Epithelial cell of proximal tubule (primary cell): ENCODE measurements around the gene CHCHD10. TPM values are rescaled to one million over a fixed set of nuclear protein-coding genes. Genes with fewer than 3 reads are reported as not detected.

Experiments used
- DNase-seq: peaks from one replicate; pipeline ENCODE4 v3.0.0-alpha.2; 2011; ENCODE audit warnings: low read depth
- H3K4me3 ChIP-seq: 2 replicates; pipeline ENCODE4 v1.5.1; 2011; ENCODE audit warnings: low read depth, mild to moderate bottlenecking, low read length
- total RNA-seq: library from RNA; depleted of rRNA; stranded (reverse); fragments of >200 nt; gene quantifications from 2 replicates; pipeline ENCODE4 v1.2.3, GENCODE V29; 2015
- TF ChIP-seq, protein P1 (sequence below): conservative IDR thresholded peaks from 2 replicates; pipeline ENCODE4 v1.5.1; 2012; ENCODE audit warnings: low read depth, mild to moderate bottlenecking, low read length

Gene CHCHD10
- total RNA-seq, 1 donor from 2014 or later, result 37.1 TPM

DNA sequence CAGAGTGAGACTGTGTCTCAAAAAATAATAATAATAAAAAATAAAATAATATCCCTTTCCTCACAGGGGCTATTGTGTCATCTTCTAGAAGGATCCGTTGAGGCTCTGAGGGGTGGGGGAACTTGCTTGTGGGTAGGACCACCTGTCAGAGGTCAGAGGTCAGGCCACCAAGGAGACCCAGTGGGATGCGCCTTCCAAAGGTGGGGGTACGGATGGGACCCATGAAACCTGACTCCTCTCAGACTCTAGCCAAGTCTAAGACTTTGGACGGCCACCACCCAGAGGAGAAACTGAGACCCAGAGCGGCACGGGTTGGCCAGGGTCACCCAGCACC is 4.5 kb upstream of the CHCHD10 start:
- H3K4me3 ChIP-seq, result peak overlapping the region; percentile 42
- no peak for DNase-seq
- TF ChIP-seq, protein P1, sequence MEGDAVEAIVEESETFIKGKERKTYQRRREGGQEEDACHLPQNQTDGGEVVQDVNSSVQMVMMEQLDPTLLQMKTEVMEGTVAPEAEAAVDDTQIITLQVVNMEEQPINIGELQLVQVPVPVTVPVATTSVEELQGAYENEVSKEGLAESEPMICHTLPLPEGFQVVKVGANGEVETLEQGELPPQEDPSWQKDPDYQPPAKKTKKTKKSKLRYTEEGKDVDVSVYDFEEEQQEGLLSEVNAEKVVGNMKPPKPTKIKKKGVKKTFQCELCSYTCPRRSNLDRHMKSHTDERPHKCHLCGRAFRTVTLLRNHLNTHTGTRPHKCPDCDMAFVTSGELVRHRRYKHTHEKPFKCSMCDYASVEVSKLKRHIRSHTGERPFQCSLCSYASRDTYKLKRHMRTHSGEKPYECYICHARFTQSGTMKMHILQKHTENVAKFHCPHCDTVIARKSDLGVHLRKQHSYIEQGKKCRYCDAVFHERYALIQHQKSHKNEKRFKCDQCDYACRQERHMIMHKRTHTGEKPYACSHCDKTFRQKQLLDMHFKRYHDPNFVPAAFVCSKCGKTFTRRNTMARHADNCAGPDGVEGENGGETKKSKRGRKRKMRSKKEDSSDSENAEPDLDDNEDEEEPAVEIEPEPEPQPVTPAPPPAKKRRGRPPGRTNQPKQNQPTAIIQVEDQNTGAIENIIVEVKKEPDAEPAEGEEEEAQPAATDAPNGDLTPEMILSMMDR, result no peak

DNA sequence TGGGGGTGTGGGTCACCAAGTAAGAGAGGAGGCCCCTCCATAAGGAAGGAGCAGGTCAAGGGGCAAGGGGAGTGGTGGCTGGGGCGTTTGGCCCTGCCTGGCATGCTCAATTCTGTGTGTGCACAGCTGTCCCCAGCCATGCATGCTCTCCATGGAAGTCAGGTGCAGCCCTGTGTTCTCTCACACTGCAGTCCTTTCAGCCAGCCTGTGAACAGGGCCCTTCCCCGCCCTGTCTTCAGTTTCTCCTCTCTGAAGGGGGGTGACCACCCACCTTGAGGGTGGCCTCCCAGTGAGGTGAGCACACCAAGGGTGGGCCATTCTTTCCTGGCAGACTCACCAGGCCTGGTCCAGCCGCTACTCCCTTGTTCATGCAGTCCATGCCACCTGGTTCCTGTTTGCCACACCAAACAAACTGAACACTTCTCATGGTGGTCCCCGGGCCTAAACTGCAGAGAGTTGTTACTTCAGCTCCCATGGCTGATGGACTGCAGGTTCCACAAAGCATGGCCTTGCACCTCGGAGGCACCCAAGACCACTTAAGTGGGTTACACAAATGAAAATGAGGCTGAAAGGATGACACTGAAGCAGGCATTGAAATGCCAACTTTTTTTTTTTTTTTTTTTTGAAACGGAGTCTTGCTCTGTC is 1.7 kb upstream of the CHCHD10 start:
- H3K4me3 ChIP-seq, result no peak overlapping the region
- no peak for DNase-seq
- TF ChIP-seq, protein P1, result no peak

DNA sequence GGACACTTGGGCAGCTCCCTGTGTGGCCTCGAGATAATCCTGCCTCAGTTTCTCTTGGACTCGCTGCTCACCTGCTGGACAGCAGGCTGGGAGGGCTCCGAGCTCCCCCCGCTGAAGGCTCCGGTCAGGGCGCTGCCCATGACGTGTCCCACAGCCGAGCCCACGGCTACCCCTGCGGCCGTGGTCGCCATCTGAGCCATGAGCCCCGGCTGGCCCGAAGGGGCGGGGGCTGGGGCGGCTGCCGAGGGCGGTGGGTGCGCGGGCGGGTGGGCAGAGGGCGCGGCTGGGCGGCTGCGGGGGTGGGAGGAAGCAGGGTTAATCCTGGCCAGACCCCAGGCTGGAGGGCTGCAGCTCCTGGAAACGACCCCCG is 484 bp downstream of the CHCHD10 start:
- TF ChIP-seq, protein P1, result no peak
- no peak for DNase-seq
- H3K4me3 ChIP-seq, result peak overlapping the region; percentile 78

DNA sequence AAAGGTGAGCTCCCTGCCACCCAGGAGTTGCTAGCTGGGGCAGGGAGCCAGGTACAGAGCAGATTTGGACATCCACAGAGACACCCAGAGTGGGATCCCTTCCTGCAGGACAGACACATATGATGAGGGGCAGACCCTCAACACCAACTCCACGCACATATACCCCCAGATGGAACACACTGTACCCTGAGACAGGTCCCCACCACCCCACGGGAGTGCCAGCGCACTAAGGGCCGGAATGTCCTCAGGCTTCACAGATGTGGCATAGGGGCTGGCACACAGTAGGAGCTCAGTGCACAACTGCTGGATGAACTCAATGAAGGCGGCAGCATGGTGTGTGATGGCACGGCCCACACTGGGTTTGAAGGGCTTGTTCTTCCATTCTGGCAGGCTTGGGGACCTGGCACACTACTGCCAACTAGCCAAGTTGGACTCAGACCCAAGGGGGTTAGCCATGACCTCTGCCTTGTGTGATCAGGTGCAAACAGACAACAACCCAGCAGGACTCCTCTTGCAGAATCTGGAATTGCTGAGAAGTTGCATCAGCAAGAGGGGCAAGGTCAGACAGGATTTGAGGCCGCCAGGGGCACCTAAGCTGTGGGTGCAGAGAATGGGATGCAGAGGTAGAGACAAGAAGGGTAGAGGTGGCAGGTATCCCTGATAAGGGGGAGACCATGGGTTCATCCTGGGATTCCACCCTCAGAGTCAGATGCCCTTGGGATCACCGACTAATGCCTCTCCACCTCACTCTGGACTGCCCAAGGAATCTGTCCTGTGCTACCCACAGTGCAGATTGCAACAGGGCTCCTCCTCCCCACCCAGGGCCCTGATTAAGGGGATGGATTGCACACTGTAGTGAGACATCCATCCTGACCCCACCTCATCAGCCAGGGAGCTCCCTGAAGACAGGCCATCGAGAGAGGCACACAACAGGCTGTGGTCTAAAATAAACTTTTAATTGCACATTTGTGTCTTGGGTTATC is 2.6 kb downstream of the CHCHD10 start:
- DNase-seq, result no peak
- H3K4me3 ChIP-seq, result no peak overlapping the region
- TF ChIP-seq, protein P1, result no peak

DNA sequence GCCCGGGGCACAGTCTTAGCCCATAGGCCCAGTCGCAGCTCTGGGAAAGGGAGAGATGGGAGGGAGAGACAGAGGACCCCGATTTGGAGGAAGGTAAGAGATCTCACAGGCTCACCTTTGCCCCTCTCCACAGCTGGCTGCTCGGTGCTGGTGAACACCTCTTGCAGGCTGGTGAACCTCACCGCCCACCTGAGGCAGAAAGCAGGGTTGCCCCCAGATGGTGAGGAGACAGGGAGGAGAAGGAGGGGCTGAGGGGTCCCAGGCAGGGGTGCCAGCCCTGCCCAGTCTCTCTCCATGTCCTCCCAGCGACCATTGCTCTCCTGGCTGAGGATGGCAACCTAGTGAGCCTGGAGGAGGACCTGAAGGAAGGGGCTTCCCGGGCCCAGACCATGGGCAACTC is 3.8 kb downstream of the CHCHD10 start:
- no peak overlapping the region for H3K4me3 ChIP-seq
- TF ChIP-seq, protein P1, result no peak
- no peak for DNase-seq

DNA sequence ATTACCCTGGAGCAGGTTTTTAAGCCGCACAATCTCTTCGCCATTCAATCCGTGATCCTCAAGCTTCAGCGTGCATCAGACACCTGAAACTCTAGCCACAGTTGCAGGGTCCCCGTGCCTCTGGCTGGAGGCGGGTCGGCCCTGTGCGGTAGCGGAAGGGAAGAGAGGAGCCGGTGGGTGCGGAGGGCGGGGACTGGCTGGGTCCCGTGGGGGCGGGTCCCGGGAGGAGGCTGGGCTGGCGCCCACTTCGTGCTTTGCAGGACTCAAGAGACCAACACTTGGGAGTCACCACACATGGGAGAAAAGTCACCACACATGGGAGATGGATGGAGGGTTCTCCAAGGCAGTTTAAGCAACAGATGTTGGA is 4.2 kb downstream of the CHCHD10 start:
- H3K4me3 ChIP-seq, result no peak overlapping the region
- TF ChIP-seq, protein P1, result no peak
- DNase-seq, result no peak
